Ishikawa (cell line): ENCODE measurements around the gene LYSMD4.

Experiments
- CEBPB ChIP-seq: IDR thresholded peaks from 2 replicates; pipeline ENCODE4 v1.6.1; 2012
- CREB1 ChIP-seq: IDR thresholded peaks from 2 replicates; pipeline ENCODE4 v1.6.1; 2012; ENCODE audit warnings: low read depth
- EGR1 ChIP-seq: IDR thresholded peaks from 2 replicates; pipeline ENCODE4 v1.6.1; 2012
- EP300 ChIP-seq: IDR thresholded peaks from 2 replicates; pipeline ENCODE4 v1.6.1; 2012; ENCODE audit warnings: borderline replicate concordance
- FOXM1 ChIP-seq: IDR thresholded peaks from 2 replicates; pipeline ENCODE4 v1.6.1; 2012; ENCODE audit warnings: low read depth, borderline replicate concordance
- MAX ChIP-seq: IDR thresholded peaks from 2 replicates; pipeline ENCODE4 v1.6.1; 2012
- NFIC ChIP-seq: IDR thresholded peaks from 2 replicates; pipeline ENCODE4 v1.6.1; 2012
- RAD21 ChIP-seq: IDR thresholded peaks from 2 replicates; pipeline ENCODE4 v1.6.1; 2012; ENCODE audit warnings: low read depth
- REST ChIP-seq: IDR thresholded peaks from 2 replicates; pipeline ENCODE4 v1.6.1; 2012; ENCODE audit warnings: low read depth, mild to moderate bottlenecking
- TAF1 ChIP-seq: IDR thresholded peaks from 2 replicates; pipeline ENCODE4 v1.6.1; 2012; ENCODE audit warnings: low read depth, mild to moderate bottlenecking
- TCF12 ChIP-seq: IDR thresholded peaks from 2 replicates; pipeline ENCODE4 v1.6.1; 2012; ENCODE audit warnings: low read depth
- TEAD4 ChIP-seq: IDR thresholded peaks from 2 replicates; pipeline ENCODE4 v1.6.1; 2012
- USF1 ChIP-seq: IDR thresholded peaks from 2 replicates; pipeline ENCODE4 v1.6.1; 2012
- YY1 ChIP-seq: IDR thresholded peaks from 2 replicates; pipeline ENCODE4 v1.6.1; 2012; ENCODE audit warnings: low read depth
- ZBTB7A ChIP-seq: IDR thresholded peaks from 2 replicates; pipeline ENCODE4 v1.6.1; 2012; ENCODE audit warnings: low read depth

LYSMD4 gene

GRCh38 chr15:99696096-99696495 is 37.1 kb downstream of the LYSMD4 start:
- TF ChIP-seq CREB1 (no peak), EP300 (no peak), TEAD4 (no peak), ZBTB7A (no peak), FOXM1 (no peak), MAX (no peak), REST (no peak), NFIC (no peak), EGR1 (no peak), TCF12 (no peak), CEBPB (no peak), RAD21 (no peak), TAF1 (no peak), YY1 (no peak)

- TF ChIP-seq YY1: no peak
- TF ChIP-seq EP300: no peak
- no peak for TF ChIP-seq REST
- TF ChIP-seq MAX: no peak
- no peak for TF ChIP-seq TEAD4
- TF ChIP-seq FOXM1: no peak
- TF ChIP-seq NFIC: no peak
- TF ChIP-seq TCF12: no peak
Measured at GRCh38 chr15:99692825-99693224, 40.4 kb downstream of the LYSMD4 start.

GRCh38 chr15:99686290-99686689 is 46.9 kb downstream of the LYSMD4 start:
- no peak for TF ChIP-seq USF1

- TF ChIP-seq TCF12 (no peak), ZBTB7A (no peak), FOXM1 (no peak), NFIC (no peak), CEBPB (no peak), TEAD4 (no peak), CREB1 (no peak), MAX (no peak), RAD21 (no peak), TAF1 (no peak), EGR1 (no peak), USF1 (no peak), YY1 (no peak), REST (no peak)
Measured at GRCh38 chr15:99683000-99683670, 50.1 kb downstream of the LYSMD4 start.

- TF ChIP-seq MAX (no peak), REST (no peak), YY1 (no peak), FOXM1 (no peak), EGR1 (no peak), TAF1 (no peak), CEBPB (no peak), USF1 (no peak), NFIC (no peak), CREB1 (no peak), EP300 (no peak), ZBTB7A (no peak), TEAD4 (no peak), RAD21 (no peak)
Measured at GRCh38 chr15:99682455-99682854, 50.8 kb downstream of the LYSMD4 start.
